ENCODE data around the gene PCBP3. TPM values are rescaled to one million over a fixed set of nuclear protein-coding genes. Genes with fewer than 3 reads are reported as not detected.

Gene PCBP3
- total RNA-seq, 6 experiments from 2014 or later, result not detected

DNA sequence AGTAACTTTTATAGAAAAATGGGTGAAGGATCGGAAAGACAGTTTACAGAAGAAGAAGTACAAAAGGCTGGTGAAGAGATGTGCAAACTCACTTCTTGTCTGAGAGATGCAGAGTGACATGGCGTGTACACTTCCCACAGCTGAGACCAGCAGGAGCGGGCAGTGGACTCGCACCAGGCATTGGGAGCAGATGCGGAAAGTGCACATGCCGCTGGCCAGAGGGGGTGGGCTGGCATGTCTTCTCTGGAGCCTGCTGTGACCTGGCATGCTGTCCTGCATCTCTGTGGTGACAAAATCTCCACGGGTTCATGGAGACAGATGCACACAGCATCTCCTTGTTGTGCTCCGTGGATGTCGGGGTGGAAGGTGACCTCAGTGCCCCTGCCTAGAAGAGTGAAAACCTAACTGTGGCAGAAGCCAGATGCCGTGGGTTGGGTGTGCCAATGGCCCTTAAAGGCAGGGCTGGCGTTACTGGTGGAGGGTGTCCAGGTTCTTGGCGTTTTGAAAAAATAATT is 209.4 kb downstream of the PCBP3 start:
- no peak for DNase-seq
- Mint-ChIP-seq H3K27ac (no peak overlapping the region), H3K4me1 (ENCODE audit: low read depth) (peaks cover 29% of the 10 kb centered on the region)

DNA sequence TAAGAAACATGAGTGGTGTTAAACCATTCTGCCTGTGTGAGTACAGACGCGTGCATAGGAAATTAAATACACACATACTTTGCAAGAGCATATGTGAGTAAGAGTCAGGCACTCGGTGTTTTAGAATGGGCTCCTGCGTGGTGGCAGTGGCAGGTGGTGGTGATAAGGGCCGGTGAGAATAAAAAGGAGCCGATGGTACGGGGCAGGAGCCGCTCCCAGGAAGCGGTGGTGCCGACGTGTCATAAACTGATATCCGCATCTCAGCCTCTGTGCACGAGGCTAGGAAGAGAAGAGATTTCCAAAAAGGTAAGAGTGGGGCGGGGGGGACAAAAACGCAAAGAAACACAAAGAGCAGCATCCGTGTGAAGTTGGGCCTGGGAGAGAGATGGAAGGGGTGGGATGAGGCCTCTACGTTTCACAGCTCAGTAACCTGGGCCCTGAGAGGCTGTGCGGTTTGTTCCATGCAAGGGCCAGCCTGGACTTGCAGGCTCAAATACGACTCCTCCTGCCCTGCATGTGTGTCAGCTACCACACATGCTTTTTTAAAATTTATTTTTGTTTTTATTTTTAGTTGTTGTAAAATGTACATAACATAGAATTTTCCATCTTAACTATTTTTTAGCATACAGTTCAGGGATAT is 210.3 kb downstream of the PCBP3 start:
- no peaks in the 10 kb centered on the region for H3K36me3 Mint-ChIP-seq (ENCODE audit: low read depth)
- H3K9me3 Mint-ChIP-seq, result no peaks in the 10 kb centered on the region
- no peak overlapping the region for H3K27ac Mint-ChIP-seq
- no peak overlapping the region for H3K4me3 Mint-ChIP-seq
- DNase-seq, result no peak
- peaks cover 20% of the 10 kb centered on the region for H3K4me1 Mint-ChIP-seq (ENCODE audit: low read depth)
- H3K27me3 Mint-ChIP-seq (ENCODE audit: insufficient read depth), result peaks cover 16% of the 10 kb centered on the region
- TF ChIP-seq, protein P1, sequence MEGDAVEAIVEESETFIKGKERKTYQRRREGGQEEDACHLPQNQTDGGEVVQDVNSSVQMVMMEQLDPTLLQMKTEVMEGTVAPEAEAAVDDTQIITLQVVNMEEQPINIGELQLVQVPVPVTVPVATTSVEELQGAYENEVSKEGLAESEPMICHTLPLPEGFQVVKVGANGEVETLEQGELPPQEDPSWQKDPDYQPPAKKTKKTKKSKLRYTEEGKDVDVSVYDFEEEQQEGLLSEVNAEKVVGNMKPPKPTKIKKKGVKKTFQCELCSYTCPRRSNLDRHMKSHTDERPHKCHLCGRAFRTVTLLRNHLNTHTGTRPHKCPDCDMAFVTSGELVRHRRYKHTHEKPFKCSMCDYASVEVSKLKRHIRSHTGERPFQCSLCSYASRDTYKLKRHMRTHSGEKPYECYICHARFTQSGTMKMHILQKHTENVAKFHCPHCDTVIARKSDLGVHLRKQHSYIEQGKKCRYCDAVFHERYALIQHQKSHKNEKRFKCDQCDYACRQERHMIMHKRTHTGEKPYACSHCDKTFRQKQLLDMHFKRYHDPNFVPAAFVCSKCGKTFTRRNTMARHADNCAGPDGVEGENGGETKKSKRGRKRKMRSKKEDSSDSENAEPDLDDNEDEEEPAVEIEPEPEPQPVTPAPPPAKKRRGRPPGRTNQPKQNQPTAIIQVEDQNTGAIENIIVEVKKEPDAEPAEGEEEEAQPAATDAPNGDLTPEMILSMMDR (IDR thresholded peaks at IDR 0.05), result no peak

More for the DNA sequence above, 209.4 kb downstream of the PCBP3 start:
- TF ChIP-seq, protein P1 (IDR thresholded peaks at IDR 0.05), result no peak
- no peak overlapping the region for H3K4me3 Mint-ChIP-seq
- peaks cover 18% of the 10 kb centered on the region for H3K27me3 Mint-ChIP-seq (ENCODE audit: insufficient read depth)
- H3K36me3 Mint-ChIP-seq (ENCODE audit: low read depth), result no peaks in the 10 kb centered on the region
- H3K9me3 Mint-ChIP-seq, result no peaks in the 10 kb centered on the region

DNA sequence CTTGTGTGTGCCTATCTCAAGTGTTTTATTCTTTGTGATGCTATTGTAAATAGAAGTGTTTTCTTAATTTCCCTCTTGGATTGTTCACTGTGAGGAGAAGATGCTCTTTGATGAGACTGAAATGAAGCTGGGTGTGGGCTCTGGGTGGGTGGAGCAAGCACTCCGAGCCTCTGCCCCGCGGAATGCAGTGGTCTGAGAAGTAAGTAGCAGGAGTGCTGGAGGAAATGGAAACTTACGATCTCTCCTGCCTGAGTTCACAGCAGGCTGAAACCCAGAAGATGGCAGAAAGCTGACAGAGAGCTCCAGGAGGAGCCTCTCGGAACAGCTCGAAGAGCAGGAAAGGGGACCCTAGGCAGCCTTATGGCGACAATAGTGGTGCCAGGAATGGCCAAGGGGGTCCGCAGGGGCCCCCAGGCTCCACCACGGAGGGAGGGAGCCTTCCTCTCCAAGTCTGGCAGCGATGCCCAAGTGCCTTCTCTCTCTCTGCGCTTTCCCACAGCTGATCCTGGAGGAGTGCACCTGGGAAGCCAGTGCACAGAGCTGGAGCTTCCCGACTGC is 211.2 kb downstream of the PCBP3 start:
- Mint-ChIP-seq H3K36me3 (ENCODE audit: low read depth) (no peaks in the 10 kb centered on the region), H3K4me3 (no peak overlapping the region), H3K27me3 (ENCODE audit: insufficient read depth) (peaks cover 16% of the 10 kb centered on the region), H3K9me3 (no peaks in the 10 kb centered on the region), H3K4me1 (ENCODE audit: low read depth) (peaks cover 18% of the 10 kb centered on the region), H3K27ac (no peak overlapping the region)
- no peak for DNase-seq
- TF ChIP-seq, protein P1 (IDR thresholded peaks at IDR 0.05), result no peak

DNA sequence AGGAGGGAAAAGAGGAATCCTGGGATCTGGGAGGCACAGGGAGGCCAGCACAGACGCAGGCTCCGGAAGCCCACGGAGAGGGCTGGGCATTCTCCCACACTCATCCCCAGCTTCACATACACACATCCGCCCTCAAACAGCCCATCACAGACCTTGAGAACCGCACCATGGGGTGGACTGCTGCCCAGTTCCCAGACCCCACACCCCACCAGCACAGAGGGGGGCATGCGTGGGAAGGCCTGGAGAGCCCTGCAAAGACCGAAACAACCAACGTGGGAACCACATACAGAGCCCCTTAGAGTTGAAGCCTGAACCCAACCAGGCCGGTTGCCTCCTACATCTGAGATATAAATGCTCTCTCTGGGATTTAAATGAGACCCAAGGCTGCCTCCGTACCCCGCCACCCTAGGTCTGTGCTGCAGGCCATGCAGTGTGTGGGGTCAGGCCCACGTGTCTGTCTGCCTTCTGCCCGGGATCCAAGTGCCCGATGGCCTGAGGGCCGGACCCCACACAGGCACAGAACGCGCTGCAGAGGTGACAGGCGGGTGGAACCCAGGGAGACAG is 211.8 kb downstream of the PCBP3 start:
- Mint-ChIP-seq H3K27ac (no peak overlapping the region), H3K9me3 (no peaks in the 10 kb centered on the region), H3K4me1 (ENCODE audit: low read depth) (peaks cover 16% of the 10 kb centered on the region), H3K36me3 (ENCODE audit: low read depth) (no peaks in the 10 kb centered on the region), H3K4me3 (no peak overlapping the region), H3K27me3 (ENCODE audit: insufficient read depth) (peaks cover 16% of the 10 kb centered on the region)
- TF ChIP-seq, protein P1 (IDR thresholded peaks at IDR 0.05), result no peak
- no peak for DNase-seq

DNA sequence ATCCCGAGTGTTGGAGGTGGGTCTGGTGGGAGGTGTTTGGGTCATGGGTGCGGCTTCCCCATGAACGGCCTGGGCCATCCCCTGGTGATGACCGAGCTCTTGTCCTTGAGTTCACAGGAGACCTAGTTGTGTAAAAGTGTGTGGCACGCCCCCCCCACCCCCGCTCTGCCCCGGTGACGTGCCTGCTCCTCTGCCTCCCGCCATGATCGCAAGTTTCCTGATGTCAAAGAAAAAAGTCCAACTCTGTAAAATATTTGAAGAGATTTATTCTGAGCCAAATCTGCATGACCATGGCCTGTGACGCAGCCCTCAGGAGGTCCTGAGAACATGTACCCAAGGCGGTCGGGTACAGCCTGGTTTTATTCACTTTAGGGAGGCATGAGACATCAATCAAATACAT is 212.9 kb downstream of the PCBP3 start:
- Mint-ChIP-seq H3K27me3 (ENCODE audit: insufficient read depth) (peaks cover 9% of the 10 kb centered on the region), H3K36me3 (ENCODE audit: low read depth) (no peaks in the 10 kb centered on the region)

More for the DNA sequence above, 212.9 kb downstream of the PCBP3 start:
- peaks cover 16% of the 10 kb centered on the region for H3K4me1 Mint-ChIP-seq (ENCODE audit: low read depth)
- no peak overlapping the region for H3K4me3 Mint-ChIP-seq
- TF ChIP-seq, protein P1 (IDR thresholded peaks at IDR 0.05), result no peak
- H3K27ac Mint-ChIP-seq, result no peak overlapping the region
- no peaks in the 10 kb centered on the region for H3K9me3 Mint-ChIP-seq
- no peak for DNase-seq

All from HFFc6 (cell line).